ENCODE results near the gene THAP10.

- TF ChIP-seq, protein P1, sequence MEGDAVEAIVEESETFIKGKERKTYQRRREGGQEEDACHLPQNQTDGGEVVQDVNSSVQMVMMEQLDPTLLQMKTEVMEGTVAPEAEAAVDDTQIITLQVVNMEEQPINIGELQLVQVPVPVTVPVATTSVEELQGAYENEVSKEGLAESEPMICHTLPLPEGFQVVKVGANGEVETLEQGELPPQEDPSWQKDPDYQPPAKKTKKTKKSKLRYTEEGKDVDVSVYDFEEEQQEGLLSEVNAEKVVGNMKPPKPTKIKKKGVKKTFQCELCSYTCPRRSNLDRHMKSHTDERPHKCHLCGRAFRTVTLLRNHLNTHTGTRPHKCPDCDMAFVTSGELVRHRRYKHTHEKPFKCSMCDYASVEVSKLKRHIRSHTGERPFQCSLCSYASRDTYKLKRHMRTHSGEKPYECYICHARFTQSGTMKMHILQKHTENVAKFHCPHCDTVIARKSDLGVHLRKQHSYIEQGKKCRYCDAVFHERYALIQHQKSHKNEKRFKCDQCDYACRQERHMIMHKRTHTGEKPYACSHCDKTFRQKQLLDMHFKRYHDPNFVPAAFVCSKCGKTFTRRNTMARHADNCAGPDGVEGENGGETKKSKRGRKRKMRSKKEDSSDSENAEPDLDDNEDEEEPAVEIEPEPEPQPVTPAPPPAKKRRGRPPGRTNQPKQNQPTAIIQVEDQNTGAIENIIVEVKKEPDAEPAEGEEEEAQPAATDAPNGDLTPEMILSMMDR (IDR thresholded peaks at IDR 0.05): no peak
- TF ChIP-seq CEBPB (IDR thresholded peaks at IDR 0.05) (no peak), MYC (IDR thresholded peaks at IDR 0.05; ENCODE audit: borderline replicate concordance, low read length) (no peak), KDM1A (IDR thresholded peaks at IDR 0.05; ENCODE audit: low read depth) (no peak), JUN (IDR thresholded peaks at IDR 0.05) (no peak), BHLHE40 (IDR thresholded peaks at IDR 0.05; ENCODE audit: low read depth, low read length) (no peak), SREBF2 (IDR thresholded peaks at IDR 0.05) (no peak), EP300 (IDR thresholded peaks at IDR 0.05) (no peak), USF2 (IDR thresholded peaks at IDR 0.05) (no peak), POLR2AphosphoS2 (conservative IDR thresholded peaks at IDR 0.05; ENCODE audit: low read length) (no peak), RAD21 (conservative IDR thresholded peaks at IDR 0.05 in 1 of 2, IDR thresholded peaks at IDR 0.05 in 1 of 2) (no peak), MAFK (IDR thresholded peaks at IDR 0.05; ENCODE audit: partially characterized antibody) (no peak)
- TF ChIP-seq, protein P2, sequence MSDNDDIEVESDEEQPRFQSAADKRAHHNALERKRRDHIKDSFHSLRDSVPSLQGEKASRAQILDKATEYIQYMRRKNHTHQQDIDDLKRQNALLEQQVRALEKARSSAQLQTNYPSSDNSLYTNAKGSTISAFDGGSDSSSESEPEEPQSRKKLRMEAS (IDR thresholded peaks at IDR 0.05): 0 out of 2 replicates have a peak, but pooled peaks have one; percentile 15
- TF ChIP-seq, protein P3, sequence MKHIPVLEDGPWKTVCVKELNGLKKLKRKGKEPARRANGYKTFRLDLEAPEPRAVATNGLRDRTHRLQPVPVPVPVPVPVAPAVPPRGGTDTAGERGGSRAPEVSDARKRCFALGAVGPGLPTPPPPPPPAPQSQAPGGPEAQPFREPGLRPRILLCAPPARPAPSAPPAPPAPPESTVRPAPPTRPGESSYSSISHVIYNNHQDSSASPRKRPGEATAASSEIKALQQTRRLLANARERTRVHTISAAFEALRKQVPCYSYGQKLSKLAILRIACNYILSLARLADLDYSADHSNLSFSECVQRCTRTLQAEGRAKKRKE (CRISPR knock-in tag; IDR thresholded peaks at IDR 0.05; ENCODE audit: low read depth): no peak
These were observed 38.8 kb downstream of the THAP10 start for GRCh38 chr15:70853318-70853972.

All from A549 (cell line).